ENCODE results near the gene ALDH3B2.

- TF ChIP-seq POLR2AphosphoS5 (IDR thresholded peaks at IDR 0.05; ENCODE audit: low read depth, low read length) = peak; percentile 67
- peak; percentile 59 for TF ChIP-seq POLR2A (IDR thresholded peaks at IDR 0.05; ENCODE audit: low read depth, low read length)
- no peak for TF ChIP-seq TAF1 (IDR thresholded peaks at IDR 0.05; ENCODE audit: borderline replicate concordance, low read depth, low read length)
Measured at GRCh38 chr11:67649634-67650510, 24.6 kb downstream of the ALDH3B2 start.

All from GM12892 (cell line).